HG02678 (cell line): Measurements from ENCODE around the gene TMIGD2.
"Not testable (repeated sequence)": the region's sequence is repeated elsewhere in the genome, so short reads cannot be mapped to it uniquely, and the experiment has no call there.

Experiments
- ATAC-seq: cut with Tn5 transposase; IDR thresholded peaks from one replicate; pipeline ENCODE4 v1.9.1; 2021; ENCODE audit warnings: mild to moderate bottlenecking, moderate library complexity; ENCODE audit not compliant: unreplicated experiment

TMIGD2 gene

GRCh38 chr19:4302243-4302640 is at the start of gene TMIGD2:
Gene TMIGD2 (minus strand): TSS chr19:4302389. CDS start chr19:4302385, 4 bp downstream.
- ATAC-seq = no peak

- ATAC-seq = no peak
Measured at GRCh38 chr19:4350726-4351125, 48.5 kb upstream of the TMIGD2 start.

GRCh38 chr19:4350111-4350510 is 47.9 kb upstream of the TMIGD2 start:
- no peak for ATAC-seq

GRCh38 chr19:4349225-4349624 is 47.0 kb upstream of the TMIGD2 start:
- not testable (repeated sequence) for ATAC-seq

- no peak for ATAC-seq
Measured at GRCh38 chr19:4347521-4347920, 45.3 kb upstream of the TMIGD2 start.

GRCh38 chr19:4346020-4346383 is 43.8 kb upstream of the TMIGD2 start:
- ATAC-seq = no peak

- no peak for ATAC-seq
Measured at GRCh38 chr19:4345342-4346019, 43.3 kb upstream of the TMIGD2 start.

GRCh38 chr19:4343370-4344307 is 41.5 kb upstream of the TMIGD2 start, which contains the start of gene MPND:
Gene MPND (plus strand): TSS chr19:4343562. CDS start chr19:4343594, 32 bp downstream.
- peak; percentile 46 for ATAC-seq

- peak; percentile 85 for ATAC-seq
Measured at GRCh38 chr19:4342615-4343369, 40.6 kb upstream of the TMIGD2 start.

- ATAC-seq = no peak
Measured at GRCh38 chr19:4342314-4342614, 40.1 kb upstream of the TMIGD2 start.

GRCh38 chr19:4338441-4339355 is 36.5 kb upstream of the TMIGD2 start, which contains the start of gene STAP2:
Gene STAP2 (minus strand): TSS chr19:4338827. CDS start chr19:4338753, 74 bp downstream.
- no peak for ATAC-seq

- ATAC-seq = no peak
Measured at GRCh38 chr19:4337906-4338440, 35.8 kb upstream of the TMIGD2 start.

- no peak for ATAC-seq
Measured at GRCh38 chr19:4334929-4335570, 32.9 kb upstream of the TMIGD2 start.

- no peak for ATAC-seq
Measured at GRCh38 chr19:4329858-4330257, 27.7 kb upstream of the TMIGD2 start.

- ATAC-seq = not testable (repeated sequence)
Measured at GRCh38 chr19:4328991-4329681, 26.9 kb upstream of the TMIGD2 start.

- peak; percentile 80 for ATAC-seq
Measured at GRCh38 chr19:4328243-4328990, 26.2 kb upstream of the TMIGD2 start.

- ATAC-seq = peak; percentile 2
Measured at GRCh38 chr19:4327877-4328242, 25.7 kb upstream of the TMIGD2 start.

GRCh38 chr19:4327252-4327876 is 25.2 kb upstream of the TMIGD2 start:
- no peak for ATAC-seq
